ENCODE measurements around the gene ASB11.

Gene ASB11

GRCh38 chrX:15315509-15315908, at the start of gene ASB11:
ASB11 (minus strand) TSS chrX:15315640; CDS start chrX:15315605, 35 bp downstream.
- no peak for DNase-seq (ENCODE audit: low read depth, low spot score)

- DNase-seq (ENCODE audit: low read depth, low spot score): no peak
These were observed 44.3 kb upstream of the ASB11 start for GRCh38 chrX:15359701-15360100.

- DNase-seq (ENCODE audit: low read depth, low spot score): no peak
These were observed 43.1 kb upstream of the ASB11 start for GRCh38 chrX:15358533-15358932.

- DNase-seq (ENCODE audit: low read depth, low spot score): no peak
These were observed 41.0 kb upstream of the ASB11 start for GRCh38 chrX:15356444-15356843.

GRCh38 chrX:15350329-15350996, 35.0 kb upstream of the ASB11 start:
- DNase-seq (ENCODE audit: low read depth, low spot score): peak; percentile 54

GRCh38 chrX:15349046-15349445, 33.6 kb upstream of the ASB11 start:
- peak; percentile 58 for DNase-seq (ENCODE audit: low read depth, low spot score)

- DNase-seq (ENCODE audit: low read depth, low spot score): no peak
These were observed 30.5 kb upstream of the ASB11 start for GRCh38 chrX:15345976-15346375.

- peak; percentile 59 for DNase-seq (ENCODE audit: low read depth, low spot score)
These were observed 28.7 kb upstream of the ASB11 start for GRCh38 chrX:15344106-15344505.

- DNase-seq (ENCODE audit: low read depth, low spot score): no peak
These were observed 27.6 kb upstream of the ASB11 start for GRCh38 chrX:15343075-15343476.

GRCh38 chrX:15340867-15341266, 25.4 kb upstream of the ASB11 start:
- no peak for DNase-seq (ENCODE audit: low read depth, low spot score)

- peak; percentile 42 for DNase-seq (ENCODE audit: low read depth, low spot score)
These were observed 20.6 kb upstream of the ASB11 start for GRCh38 chrX:15336023-15336413.

- DNase-seq (ENCODE audit: low read depth, low spot score): peak; percentile 99
These were observed 19.9 kb upstream of the ASB11 start, which contains the start of gene PIGA for GRCh38 chrX:15335135-15336022. PIGA (minus strand) TSS chrX:15335523; CDS start chrX:15331930, 3,593 bp downstream.

GRCh38 chrX:15334561-15334960, 19.1 kb upstream of the ASB11 start:
- DNase-seq (ENCODE audit: low read depth, low spot score): peak; percentile 6

- no peak for DNase-seq (ENCODE audit: low read depth, low spot score)
These were observed 13.4 kb upstream of the ASB11 start for GRCh38 chrX:15328821-15329220.

GRCh38 chrX:15328131-15328530, 12.7 kb upstream of the ASB11 start:
- no peak for DNase-seq (ENCODE audit: low read depth, low spot score)

- no peak for DNase-seq (ENCODE audit: low read depth, low spot score)
These were observed 7.0 kb upstream of the ASB11 start for GRCh38 chrX:15322472-15322871.

- DNase-seq (ENCODE audit: low read depth, low spot score): no peak
These were observed 6.6 kb upstream of the ASB11 start for GRCh38 chrX:15322072-15322471.

- DNase-seq (ENCODE audit: low read depth, low spot score): no peak
These were observed 6.0 kb upstream of the ASB11 start for GRCh38 chrX:15321447-15321846.

- DNase-seq (ENCODE audit: low read depth, low spot score): no peak
These were observed 4.9 kb upstream of the ASB11 start for GRCh38 chrX:15320297-15320696.

- DNase-seq (ENCODE audit: low read depth, low spot score): no peak
These were observed 3.6 kb upstream of the ASB11 start for GRCh38 chrX:15319075-15319474.

GRCh38 chrX:15314472-15314871, 968 bp downstream of the ASB11 start:
- DNase-seq (ENCODE audit: low read depth, low spot score): no peak

GRCh38 chrX:15311119-15311518, 4.3 kb downstream of the ASB11 start:
- DNase-seq (ENCODE audit: low read depth, low spot score): no peak

GRCh38 chrX:15310117-15310516, 5.3 kb downstream of the ASB11 start:
- no peak for DNase-seq (ENCODE audit: low read depth, low spot score)
